BE2C (cell line): ENCODE results near the gene NAPG.
"Not testable (repeated sequence)": the region's sequence is repeated elsewhere in the genome, so short reads cannot be mapped to it uniquely, and the experiment has no call there.

Experiments used
- DNase-seq: peaks from one replicate; pipeline ENCODE4 v3.0.0-alpha.2; 2020
- H3K27me3 ChIP-seq: fragments of 250-450 bp; sonication (Bioruptor Pico); 2 replicates; pipeline ENCODE4 v1.5.1; 2020; ENCODE audit warnings: mild to moderate bottlenecking
- H3K36me3 ChIP-seq: fragments of 250-450 bp; sonication (Bioruptor Pico); 2 replicates; pipeline ENCODE4 v1.5.1; 2020; ENCODE audit warnings: mild to moderate bottlenecking
- H3K4me1 ChIP-seq: fragments of 250-450 bp; sonication (Bioruptor Pico); 2 replicates; pipeline ENCODE4 v1.5.1; 2020
- H3K4me3 ChIP-seq: 2 replicates; pipeline ENCODE4 v1.5.1; 2011; ENCODE audit warnings: low read depth, low read length
- H3K9me3 ChIP-seq: fragments of 250-450 bp; sonication (Bioruptor Pico); 2 replicates; pipeline ENCODE4 v1.5.1; 2020
- CTCF ChIP-seq: IDR thresholded peaks from 2 replicates; pipeline ENCODE4 v1.5.1; 2012; ENCODE audit warnings: mild to moderate bottlenecking, low read depth, low read length

NAPG gene

GRCh38 chr18:10533111-10533510, 7.3 kb downstream of the NAPG start:
- Histone ChIP-seq H3K27me3 (no peaks in the 10 kb centered on the region), H3K4me3 (no peak overlapping the region), H3K36me3 (no peaks in the 10 kb centered on the region), H3K9me3 (no peaks in the 10 kb centered on the region), H3K4me1 (no peaks in the 10 kb centered on the region)
- no peak for TF ChIP-seq CTCF
- no peak for DNase-seq

DNA sequence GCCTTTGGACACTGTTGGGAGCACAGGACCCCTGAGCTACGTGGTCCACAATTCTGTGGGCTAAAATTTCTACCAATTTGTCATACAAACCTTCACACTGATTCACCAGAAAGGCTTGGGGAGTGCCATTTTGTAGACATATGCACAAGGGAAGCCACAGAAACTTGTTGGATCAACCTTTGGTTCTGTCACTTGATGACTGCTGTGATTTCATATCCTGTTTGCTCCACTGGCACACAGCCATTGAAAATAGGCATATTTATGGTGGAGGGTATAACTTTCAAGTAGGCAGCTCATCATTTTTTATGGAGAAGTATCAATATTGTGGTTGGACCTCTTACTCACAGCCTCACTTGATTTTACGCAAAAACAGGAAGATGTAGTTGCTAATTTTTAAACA, 10.5 kb downstream of the NAPG start:
- Histone ChIP-seq H3K4me3 (no peak overlapping the region), H3K27me3 (no peaks in the 10 kb centered on the region), H3K4me1 (no peaks in the 10 kb centered on the region), H3K9me3 (no peaks in the 10 kb centered on the region), H3K36me3 (peaks cover 3% of the 10 kb centered on the region)
- no peak for DNase-seq
- TF ChIP-seq CTCF = no peak

- no peaks in the 10 kb centered on the region for H3K4me1 ChIP-seq
- DNase-seq = no peak
- H3K27me3 ChIP-seq = no peaks in the 10 kb centered on the region
- H3K9me3 ChIP-seq = no peaks in the 10 kb centered on the region
- TF ChIP-seq CTCF = no peak
- peaks cover 3% of the 10 kb centered on the region for H3K36me3 ChIP-seq
- no peak overlapping the region for H3K4me3 ChIP-seq
Measured at GRCh38 chr18:10537765-10538164, 11.9 kb downstream of the NAPG start.

- not testable (repeated sequence) for H3K9me3 ChIP-seq, DNase-seq, H3K27me3 ChIP-seq, H3K36me3 ChIP-seq, H3K4me1 ChIP-seq, H3K4me3 ChIP-seq
Measured at GRCh38 chr18:10539124-10539523, 13.3 kb downstream of the NAPG start.

DNA sequence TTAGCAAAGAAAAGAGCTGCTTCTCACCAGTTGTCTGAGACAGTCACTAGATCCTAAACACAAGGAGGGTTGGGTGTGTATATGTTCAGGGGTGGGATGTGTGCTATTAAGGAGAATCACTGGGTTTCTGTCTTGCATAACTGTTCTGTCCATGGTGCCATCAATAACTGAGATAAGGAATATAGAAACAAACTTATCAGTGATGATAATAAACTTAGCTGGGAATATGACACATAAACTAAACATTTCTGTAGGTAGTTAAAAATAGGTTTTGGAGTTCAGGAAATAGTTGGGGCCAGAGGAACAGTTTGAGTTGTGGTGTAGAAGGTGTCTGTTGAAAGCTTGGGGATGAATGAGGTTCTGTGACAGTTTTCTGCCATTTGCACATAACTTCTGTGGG, 17.4 kb downstream of the NAPG start:
- no peak for TF ChIP-seq CTCF
- Histone ChIP-seq H3K9me3 (no peaks in the 10 kb centered on the region), H3K27me3 (no peaks in the 10 kb centered on the region), H3K4me3 (no peak overlapping the region), H3K36me3 (peaks cover 3% of the 10 kb centered on the region), H3K4me1 (no peaks in the 10 kb centered on the region)
- no peak for DNase-seq

- DNase-seq = no peak
- TF ChIP-seq CTCF = no peak
- peaks cover 3% of the 10 kb centered on the region for H3K36me3 ChIP-seq
Measured at GRCh38 chr18:10544093-10544748, 18.4 kb downstream of the NAPG start.

More at GRCh38 chr18:10544093-10544748, 18.4 kb downstream of the NAPG start:
- Histone ChIP-seq H3K4me3 (no peak overlapping the region), H3K9me3 (no peaks in the 10 kb centered on the region), H3K4me1 (no peaks in the 10 kb centered on the region), H3K27me3 (no peaks in the 10 kb centered on the region)
